Activated naive CD4-positive, alpha-beta T cell treated with anti-CD3 and anti-CD28 coated beads, Interleukin-2, amount 50 U/mL, for 24 hours (primary cell): Measurements from ENCODE around the gene TRPM4.
A peak's percentile ranks its signal among the peaks of the same experiment; 100 is the strongest.
"Not testable (repeated sequence)": the region's sequence is repeated elsewhere in the genome, so short reads cannot be mapped to it uniquely, and the experiment has no call there.

Source experiments
- H3K27ac Mint-ChIP-seq: one replicate; pipeline ENCODE4 v1.8.0; 2021; ENCODE audit warnings: mild to moderate bottlenecking, mixed read lengths
- H3K27me3 Mint-ChIP-seq: one replicate; pipeline ENCODE4 v1.8.0; 2021; ENCODE audit warnings: mixed read lengths
- H3K36me3 Mint-ChIP-seq: one replicate; pipeline ENCODE4 v1.8.0; 2021; ENCODE audit warnings: mixed read lengths
- H3K4me1 Mint-ChIP-seq: one replicate; pipeline ENCODE4 v1.8.0; 2021; ENCODE audit warnings: mixed read lengths
- H3K4me3 Mint-ChIP-seq: one replicate; pipeline ENCODE4 v1.8.0; 2021; ENCODE audit warnings: mild to moderate bottlenecking, mixed read lengths
- H3K9me3 Mint-ChIP-seq: one replicate; pipeline ENCODE4 v1.8.0; 2021; ENCODE audit warnings: mixed read lengths

TRPM4 gene

GRCh38 chr19:49141352-49141751 is 16.2 kb upstream of the TRPM4 start:
- H3K9me3 Mint-ChIP-seq, result no peaks in the 10 kb centered on the region
- H3K36me3 Mint-ChIP-seq, result no peaks in the 10 kb centered on the region
- H3K4me1 Mint-ChIP-seq, result peaks cover 19% of the 10 kb centered on the region
- peaks cover 12% of the 10 kb centered on the region for H3K27me3 Mint-ChIP-seq
- H3K27ac Mint-ChIP-seq, result no peak overlapping the region
- H3K4me3 Mint-ChIP-seq, result no peak overlapping the region

GRCh38 chr19:49142866-49143335 is 14.7 kb upstream of the TRPM4 start:
- Mint-ChIP-seq H3K27ac (no peak overlapping the region), H3K27me3 (peaks cover 17% of the 10 kb centered on the region), H3K4me1 (peaks cover 19% of the 10 kb centered on the region), H3K36me3 (no peaks in the 10 kb centered on the region), H3K4me3 (peak overlapping the region; percentile 73), H3K9me3 (no peaks in the 10 kb centered on the region)

- Mint-ChIP-seq H3K4me3 (no peak overlapping the region), H3K27ac (peak overlapping the region; percentile 83), H3K36me3 (no peaks in the 10 kb centered on the region), H3K9me3 (no peaks in the 10 kb centered on the region), H3K4me1 (peaks cover 30% of the 10 kb centered on the region), H3K27me3 (peaks cover 30% of the 10 kb centered on the region)
Observed at GRCh38 chr19:49145573-49146407, 11.8 kb upstream of the TRPM4 start.

GRCh38 chr19:49146408-49146770 is 11.2 kb upstream of the TRPM4 start:
- not testable (repeated sequence) for H3K4me3 Mint-ChIP-seq, H3K27ac Mint-ChIP-seq, H3K9me3 Mint-ChIP-seq, H3K36me3 Mint-ChIP-seq
- H3K4me1 Mint-ChIP-seq, result peaks cover 31% of the 10 kb centered on the region
- H3K27me3 Mint-ChIP-seq, result peaks cover 32% of the 10 kb centered on the region

- Mint-ChIP-seq H3K4me1 (peaks cover 25% of the 10 kb centered on the region), H3K4me3 (peak overlapping the region; percentile 39), H3K9me3 (no peaks in the 10 kb centered on the region), H3K27ac (no peak overlapping the region), H3K36me3 (no peaks in the 10 kb centered on the region), H3K27me3 (peaks cover 40% of the 10 kb centered on the region)
Observed at GRCh38 chr19:49148044-49148682, 9.4 kb upstream of the TRPM4 start.

GRCh38 chr19:49148784-49149651 is 8.6 kb upstream of the TRPM4 start:
- no peaks in the 10 kb centered on the region for H3K36me3 Mint-ChIP-seq
- no peak overlapping the region for H3K27ac Mint-ChIP-seq
- H3K4me3 Mint-ChIP-seq, result peak overlapping the region; percentile 86
- peaks cover 24% of the 10 kb centered on the region for H3K4me1 Mint-ChIP-seq
- peaks cover 2% of the 10 kb centered on the region for H3K9me3 Mint-ChIP-seq
- peaks cover 47% of the 10 kb centered on the region for H3K27me3 Mint-ChIP-seq

GRCh38 chr19:49149652-49150105 is 7.9 kb upstream of the TRPM4 start:
- Mint-ChIP-seq H3K9me3 (peaks cover 9% of the 10 kb centered on the region), H3K27ac (no peak overlapping the region), H3K36me3 (no peaks in the 10 kb centered on the region), H3K4me3 (peak overlapping the region; percentile 86), H3K27me3 (peaks cover 53% of the 10 kb centered on the region), H3K4me1 (peaks cover 24% of the 10 kb centered on the region)

GRCh38 chr19:49150106-49150943 is 7.3 kb upstream of the TRPM4 start:
- no peak overlapping the region for H3K27ac Mint-ChIP-seq
- H3K36me3 Mint-ChIP-seq, result no peaks in the 10 kb centered on the region
- peaks cover 11% of the 10 kb centered on the region for H3K9me3 Mint-ChIP-seq
- peaks cover 24% of the 10 kb centered on the region for H3K4me1 Mint-ChIP-seq
- H3K27me3 Mint-ChIP-seq, result peaks cover 54% of the 10 kb centered on the region
- peak overlapping the region; percentile 86 for H3K4me3 Mint-ChIP-seq

GRCh38 chr19:49150944-49151243 is 6.7 kb upstream of the TRPM4 start:
- H3K27me3 Mint-ChIP-seq, result peaks cover 55% of the 10 kb centered on the region
- H3K36me3 Mint-ChIP-seq, result no peaks in the 10 kb centered on the region
- peak overlapping the region; percentile 69 for H3K4me3 Mint-ChIP-seq
- no peak overlapping the region for H3K27ac Mint-ChIP-seq
- peaks cover 19% of the 10 kb centered on the region for H3K4me1 Mint-ChIP-seq
- H3K9me3 Mint-ChIP-seq, result peaks cover 11% of the 10 kb centered on the region

GRCh38 chr19:49151267-49152118 is 6.1 kb upstream of the TRPM4 start:
- Mint-ChIP-seq H3K36me3 (no peaks in the 10 kb centered on the region), H3K27me3 (peaks cover 57% of the 10 kb centered on the region), H3K9me3 (peaks cover 11% of the 10 kb centered on the region), H3K4me3 (peak overlapping the region; percentile 69), H3K4me1 (peaks cover 18% of the 10 kb centered on the region), H3K27ac (no peak overlapping the region)

- H3K4me3 Mint-ChIP-seq, result peak overlapping the region; percentile 69
- H3K27ac Mint-ChIP-seq, result no peak overlapping the region
- peaks cover 18% of the 10 kb centered on the region for H3K4me1 Mint-ChIP-seq
- H3K27me3 Mint-ChIP-seq, result peaks cover 54% of the 10 kb centered on the region
- H3K9me3 Mint-ChIP-seq, result peaks cover 11% of the 10 kb centered on the region
- no peaks in the 10 kb centered on the region for H3K36me3 Mint-ChIP-seq
Observed at GRCh38 chr19:49152119-49152550, 5.5 kb upstream of the TRPM4 start.

GRCh38 chr19:49153167-49153809 is 4.3 kb upstream of the TRPM4 start:
- Mint-ChIP-seq H3K27ac (no peak overlapping the region), H3K4me3 (peak overlapping the region; percentile 24), H3K27me3 (peaks cover 52% of the 10 kb centered on the region)

GRCh38 chr19:49154279-49154678 is 3.3 kb upstream of the TRPM4 start:
- peaks cover 11% of the 10 kb centered on the region for H3K9me3 Mint-ChIP-seq
- H3K27ac Mint-ChIP-seq, result no peak overlapping the region
- no peaks in the 10 kb centered on the region for H3K36me3 Mint-ChIP-seq
- no peak overlapping the region for H3K4me3 Mint-ChIP-seq
- peaks cover 18% of the 10 kb centered on the region for H3K4me1 Mint-ChIP-seq
- H3K27me3 Mint-ChIP-seq, result peaks cover 50% of the 10 kb centered on the region

More at GRCh38 chr19:49153167-49153809, 4.3 kb upstream of the TRPM4 start:
- peaks cover 20% of the 10 kb centered on the region for H3K4me1 Mint-ChIP-seq
- no peaks in the 10 kb centered on the region for H3K36me3 Mint-ChIP-seq
- peaks cover 11% of the 10 kb centered on the region for H3K9me3 Mint-ChIP-seq
